ENCODE results near the gene LDLRAD4. TPM values are rescaled to one million over a fixed set of nuclear protein-coding genes. Genes with fewer than 3 reads are reported as not detected.

LDLRAD4 gene
- total RNA-seq, 1 experiment from 2014 or later: not detected

DNA sequence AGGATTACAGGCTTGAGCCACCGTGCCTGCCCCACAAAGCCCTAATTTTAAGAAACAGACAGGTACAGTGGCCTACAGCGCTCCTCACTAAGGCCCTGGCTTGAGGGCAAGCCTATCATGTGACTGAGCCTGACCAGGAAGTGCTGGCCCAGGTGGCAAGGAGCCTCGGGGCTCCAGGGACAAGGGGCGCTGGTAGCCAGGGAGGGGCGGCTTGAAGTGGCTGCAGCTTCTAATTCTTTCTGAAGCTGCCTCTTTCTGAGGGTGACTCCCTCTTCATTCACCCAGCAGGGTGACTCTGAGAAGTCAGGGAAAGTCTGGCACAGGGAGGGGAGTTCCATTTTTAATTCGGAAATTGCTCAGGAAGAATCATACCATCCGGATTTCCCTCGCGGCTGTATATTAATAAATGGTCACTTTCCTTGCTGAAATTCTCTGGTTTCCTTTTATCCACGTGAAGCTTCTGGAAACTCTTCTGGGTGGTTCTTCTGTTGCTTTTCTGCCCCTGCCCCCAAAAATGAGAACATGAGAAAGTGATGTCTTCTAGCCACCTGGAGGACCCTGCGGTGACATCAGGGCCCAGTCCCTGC, 392.1 kb downstream of the LDLRAD4 start:
- H3K36me3 ChIP-seq (ENCODE audit: low read depth, low read length): no peaks in the 10 kb centered on the region
- H3F3A ChIP-seq (ENCODE audit: low read length, unreplicated experiment): no peaks in the 10 kb centered on the region
- no peaks in the 10 kb centered on the region for H4K20me1 ChIP-seq (ENCODE audit: low read length)
- H3K9me2 ChIP-seq (replicated peaks; ENCODE audit: low read length): no peaks in the 10 kb centered on the region
- TF ChIP-seq EZH2phosphoT487 (IDR thresholded peaks at IDR 0.05; ENCODE audit: borderline replicate concordance, low read length) (no peak), EZH2 (IDR thresholded peaks at IDR 0.05; ENCODE audit: low read length, unreplicated experiment) (no peak)
- TF ChIP-seq, protein P1, sequence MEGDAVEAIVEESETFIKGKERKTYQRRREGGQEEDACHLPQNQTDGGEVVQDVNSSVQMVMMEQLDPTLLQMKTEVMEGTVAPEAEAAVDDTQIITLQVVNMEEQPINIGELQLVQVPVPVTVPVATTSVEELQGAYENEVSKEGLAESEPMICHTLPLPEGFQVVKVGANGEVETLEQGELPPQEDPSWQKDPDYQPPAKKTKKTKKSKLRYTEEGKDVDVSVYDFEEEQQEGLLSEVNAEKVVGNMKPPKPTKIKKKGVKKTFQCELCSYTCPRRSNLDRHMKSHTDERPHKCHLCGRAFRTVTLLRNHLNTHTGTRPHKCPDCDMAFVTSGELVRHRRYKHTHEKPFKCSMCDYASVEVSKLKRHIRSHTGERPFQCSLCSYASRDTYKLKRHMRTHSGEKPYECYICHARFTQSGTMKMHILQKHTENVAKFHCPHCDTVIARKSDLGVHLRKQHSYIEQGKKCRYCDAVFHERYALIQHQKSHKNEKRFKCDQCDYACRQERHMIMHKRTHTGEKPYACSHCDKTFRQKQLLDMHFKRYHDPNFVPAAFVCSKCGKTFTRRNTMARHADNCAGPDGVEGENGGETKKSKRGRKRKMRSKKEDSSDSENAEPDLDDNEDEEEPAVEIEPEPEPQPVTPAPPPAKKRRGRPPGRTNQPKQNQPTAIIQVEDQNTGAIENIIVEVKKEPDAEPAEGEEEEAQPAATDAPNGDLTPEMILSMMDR (conservative IDR thresholded peaks at IDR 0.05; ENCODE audit: low read depth, low read length): no peak
- peak overlapping the region; percentile 37; the same call in 1 of the 2 replicates for H2AFZ ChIP-seq (ENCODE audit: low read length)
- ATAC-seq: no peak
- DNase-seq: no peak
- no peaks in the 10 kb centered on the region for H3K79me2 ChIP-seq (ENCODE audit: low read length)
- H3K9ac ChIP-seq (ENCODE audit: low read length): no peak overlapping the region
- POLR2A ChIA-PET (ENCODE audit: unreplicated experiment): no interaction called here
- H3K4me3 ChIP-seq (ENCODE audit: low read length): peak overlapping the region; percentile 52
- intact Hi-C loops (cut with micrococcal nuclease): no loop called here
- H3K27ac ChIP-seq (ENCODE audit: low read length): no peak overlapping the region
- H3K4me2 ChIP-seq (ENCODE audit: low read length): peak overlapping the region; percentile 81
- H3K27me3 ChIP-seq (ENCODE audit: low read length): peaks cover 81% of the 10 kb centered on the region
- H3K4me1 ChIP-seq (ENCODE audit: insufficient read depth, low read length): no peaks in the 10 kb centered on the region; the same call in 1 of the 2 replicates
- no peaks in the 10 kb centered on the region for H3K9me3 ChIP-seq (ENCODE audit: low read length)
- BruUV-seq (replicated peaks): no TSS peak
- CTCF ChIA-PET: no interaction called here

- Histone ChIP-seq H3K4me3 (ENCODE audit: low read length) (peak overlapping the region; percentile 52), H2AFZ (ENCODE audit: low read length) (peak overlapping the region; percentile 37), H3K27me3 (ENCODE audit: low read length) (peaks cover 77% of the 10 kb centered on the region), H3K36me3 (ENCODE audit: low read depth, low read length) (no peaks in the 10 kb centered on the region), H3F3A (ENCODE audit: low read length, unreplicated experiment) (no peaks in the 10 kb centered on the region), H3K9me3 (ENCODE audit: low read length) (no peaks in the 10 kb centered on the region), H3K4me2 (ENCODE audit: low read length) (peak overlapping the region; percentile 81), H3K27ac (ENCODE audit: low read length) (no peak overlapping the region), H3K4me1 (ENCODE audit: insufficient read depth, low read length) (no peaks in the 10 kb centered on the region; the same call in 1 of the 2 replicates), H3K79me2 (ENCODE audit: low read length) (no peaks in the 10 kb centered on the region), H3K9ac (ENCODE audit: low read length) (no peak overlapping the region), H4K20me1 (ENCODE audit: low read length) (no peaks in the 10 kb centered on the region), H3K9me2 (replicated peaks; ENCODE audit: low read length) (no peaks in the 10 kb centered on the region)
- intact Hi-C loops (cut with micrococcal nuclease): no loop called here
- TF ChIP-seq EZH2 (IDR thresholded peaks at IDR 0.05; ENCODE audit: low read length, unreplicated experiment): no peak
- TF ChIP-seq, protein P1 (conservative IDR thresholded peaks at IDR 0.05; ENCODE audit: low read depth, low read length): no peak
- no peak for TF ChIP-seq EZH2phosphoT487 (IDR thresholded peaks at IDR 0.05; ENCODE audit: borderline replicate concordance, low read length)
- ChIA-PET CTCF (no interaction called here), POLR2A (ENCODE audit: unreplicated experiment) (no interaction called here)
- no TSS peak for BruUV-seq (replicated peaks)
- ATAC-seq (peak; percentile 33), DNase-seq (no peak)
Observed at GRCh38 chr18:13611142-13611600, 392.6 kb downstream of the LDLRAD4 start.

- no peak overlapping the region for H3K9ac ChIP-seq (ENCODE audit: low read length)
- H3K4me3 ChIP-seq (ENCODE audit: low read length): peak overlapping the region; percentile 52
- no TSS peak for BruUV-seq (replicated peaks)
Observed at GRCh38 chr18:13611601-13612195, 393.1 kb downstream of the LDLRAD4 start.

More at GRCh38 chr18:13611601-13612195, 393.1 kb downstream of the LDLRAD4 start:
- TF ChIP-seq EZH2phosphoT487 (IDR thresholded peaks at IDR 0.05; ENCODE audit: borderline replicate concordance, low read length) (no peak; the same call in 1 of the 2 replicates), EZH2 (IDR thresholded peaks at IDR 0.05; ENCODE audit: low read length, unreplicated experiment) (no peak)
- TF ChIP-seq, protein P1 (conservative IDR thresholded peaks at IDR 0.05; ENCODE audit: low read depth, low read length): no peak
- Histone ChIP-seq H3F3A (ENCODE audit: low read length, unreplicated experiment) (no peaks in the 10 kb centered on the region), H3K9me3 (ENCODE audit: low read length) (no peaks in the 10 kb centered on the region), H2AFZ (ENCODE audit: low read length) (peak overlapping the region; percentile 37), H3K27me3 (ENCODE audit: low read length) (peaks cover 72% of the 10 kb centered on the region), H3K79me2 (ENCODE audit: low read length) (no peaks in the 10 kb centered on the region), H3K4me2 (ENCODE audit: low read length) (peak overlapping the region; percentile 81), H3K9me2 (replicated peaks; ENCODE audit: low read length) (no peaks in the 10 kb centered on the region), H3K36me3 (ENCODE audit: low read depth, low read length) (no peaks in the 10 kb centered on the region), H4K20me1 (ENCODE audit: low read length) (no peaks in the 10 kb centered on the region), H3K27ac (ENCODE audit: low read length) (no peak overlapping the region), H3K4me1 (ENCODE audit: insufficient read depth, low read length) (no peaks in the 10 kb centered on the region; the same call in 1 of the 2 replicates)
- ATAC-seq: peak; percentile 64
- ChIA-PET CTCF (no interaction called here), POLR2A (ENCODE audit: unreplicated experiment) (no interaction called here)
- DNase-seq: no peak
- intact Hi-C loops (cut with micrococcal nuclease): no loop called here
